Nucleus accumbens (tissue), 56 donors: ENCODE data around the gene NAA40.

Source experiments
- DNase-seq, 56 donors: peaks; one replicate each; lab custom pipeline; 2025; lab: John Stamatoyannopoulos, UW

NAA40 gene

DNA sequence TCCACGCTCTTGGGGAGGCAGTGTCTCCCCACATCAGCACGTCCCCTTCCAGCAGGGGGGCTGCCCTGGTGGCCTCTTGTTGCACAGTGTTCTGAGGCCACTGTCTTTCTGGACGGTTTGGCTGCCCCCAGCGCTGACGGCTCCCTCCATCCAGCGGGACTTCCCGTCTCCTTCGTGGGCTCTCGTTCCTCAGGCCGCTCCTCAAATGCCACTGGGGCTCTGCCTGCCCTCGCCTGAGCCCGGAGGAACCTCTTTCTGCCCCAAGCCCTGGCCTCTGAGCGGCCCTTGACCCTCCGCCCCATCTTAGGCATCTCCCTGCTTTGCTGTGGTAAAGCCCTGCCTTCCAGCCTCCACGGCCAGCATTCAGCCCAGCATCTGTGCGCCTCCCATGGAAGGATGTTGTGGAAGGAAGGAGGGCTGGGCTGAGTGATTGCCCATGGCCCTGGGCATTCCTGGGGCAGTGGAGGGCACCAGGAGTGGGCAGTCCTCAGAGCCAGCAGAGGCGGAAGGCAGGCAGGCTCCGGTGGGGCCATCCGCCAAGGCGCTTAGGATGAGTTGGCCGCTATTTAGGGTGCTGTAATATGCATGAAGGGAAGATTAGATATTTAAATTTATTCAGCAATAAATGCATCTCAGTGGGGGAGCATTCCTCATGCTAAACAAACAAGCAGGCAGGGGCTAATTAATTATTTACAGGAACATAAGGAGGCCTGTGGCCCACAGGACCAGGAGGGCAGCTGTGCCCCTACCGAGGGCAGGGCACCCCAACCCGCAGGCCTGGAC, 65.2 kb downstream of the NAA40 start:
- DNase-seq, result no peak

DNA sequence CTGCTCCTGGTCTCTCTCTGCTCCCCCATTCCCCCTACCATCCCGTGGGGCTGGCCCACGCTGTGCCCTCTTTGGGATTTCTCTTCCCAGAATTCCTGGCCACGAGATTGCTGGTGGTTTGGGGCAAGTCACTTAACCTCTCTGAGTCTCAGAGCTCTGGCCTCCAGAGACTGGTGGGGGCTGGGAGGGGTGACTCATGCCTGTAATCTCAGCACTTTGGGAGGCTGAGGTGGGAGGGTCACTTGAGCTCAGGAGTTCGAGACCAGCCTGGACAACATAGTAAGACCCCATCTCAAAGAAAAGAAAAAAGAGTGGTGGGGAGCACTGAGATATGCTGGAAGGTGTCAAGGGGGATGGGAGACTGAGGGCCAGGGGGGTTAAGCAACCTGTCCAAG, 65.8 kb downstream of the NAA40 start:
- DNase-seq, result no peak

- DNase-seq, result no peak
These were observed 66.9 kb downstream of the NAA40 start for GRCh38 chr11:64005691-64006090.

DNA sequence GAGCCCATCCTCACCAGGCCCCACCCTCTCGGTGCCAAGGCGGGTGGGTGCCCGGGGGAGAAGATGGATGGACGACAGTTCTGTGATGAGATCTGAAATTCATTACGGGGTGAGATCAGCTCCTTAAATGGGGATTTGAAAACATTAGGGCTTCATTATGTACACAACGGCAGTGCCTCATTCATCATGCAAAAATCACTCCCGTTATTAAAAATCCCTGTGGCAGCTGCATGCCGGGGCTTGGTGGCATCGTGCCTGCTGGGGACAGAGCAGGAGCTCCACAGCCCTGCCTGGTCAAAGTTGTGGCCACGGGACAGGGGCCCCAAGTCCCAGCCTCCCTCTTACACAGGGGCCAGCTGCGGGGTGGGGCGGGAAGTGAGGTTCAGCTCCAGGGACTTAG, 67.6 kb downstream of the NAA40 start:
- no peak for DNase-seq
